Activated effector memory CD4-positive, alpha-beta T cell treated with Interleukin-2 at 50 U/mL for 16 hours (primary cell): Measurements from ENCODE around the gene SNRPA1.

ENCODE experiments used
- DNase-seq: peaks from one replicate; pipeline ENCODE4 v3.0.0-alpha.2; 2020

SNRPA1 gene

GRCh38 chr15:101233651-101234280 lies 61.3 kb downstream of the SNRPA1 start:
- DNase-seq: no peak

GRCh38 chr15:101232677-101233076 lies 62.4 kb downstream of the SNRPA1 start:
- no peak for DNase-seq
